Activated CD8-positive, alpha-beta T cell treated with anti-CD3 and anti-CD28 coated beads for 36 hours (primary cell): ENCODE results near the gene KCNJ6. TPM values are rescaled to one million over a fixed set of nuclear protein-coding genes. Genes with fewer than 3 reads are reported as not detected.

ENCODE experiments used
- ATAC-seq: fragments of 200-7000 bp; cut with Tn5 transposase; one replicate; pipeline ENCODE4 v1.10.0; 2021; ENCODE audit warnings: mild to moderate bottlenecking, moderate library complexity
- CTCF ChIA-PET: fragments of 350-600 bp; sonication (Branson Sonifier 250); formaldehyde crosslinking; loops from one replicate; lab custom pipeline; 2021; ENCODE audit warnings: antibody characterized with exemption; lab: Charles Lee
- POLR2A ChIA-PET: fragments of 350-600 bp; sonication (Branson Sonifier 250); formaldehyde crosslinking; loops from one replicate; lab custom pipeline; 2021; ENCODE audit warnings: antibody characterized with exemption; lab: Charles Lee
- DNase-seq: peaks from one replicate; pipeline ENCODE4 v3.0.0-alpha.2; 2020
- H3K27ac Mint-ChIP-seq: one replicate; pipeline ENCODE4 v1.8.0; 2021; ENCODE audit warnings: mild to moderate bottlenecking, mixed read lengths
- H3K27me3 Mint-ChIP-seq: one replicate; pipeline ENCODE4 v1.8.0; 2021; ENCODE audit warnings: mixed read lengths
- H3K36me3 Mint-ChIP-seq: one replicate; pipeline ENCODE4 v1.8.0; 2021; ENCODE audit warnings: low read depth, mixed read lengths
- H3K4me1 Mint-ChIP-seq: one replicate; pipeline ENCODE4 v1.8.0; 2021; ENCODE audit warnings: low read depth, mixed read lengths
- H3K4me3 Mint-ChIP-seq: one replicate; pipeline ENCODE4 v1.8.0; 2021; ENCODE audit warnings: mild to moderate bottlenecking, moderate library complexity, mixed read lengths
- H3K9me3 Mint-ChIP-seq: one replicate; pipeline ENCODE4 v1.8.0; 2021; ENCODE audit warnings: mixed read lengths
- intact Hi-C: fragments of 100-400 bp; cut with micrococcal nuclease; formaldehyde crosslinking; loops from one replicate; pipeline ENCODE4 v1.10.0; 2022
- total RNA-seq, 2 experiments: library from RNA; stranded (reverse); gene quantifications; one replicate each; pipeline ENCODE4 v1.2.3, GENCODE V29; 2021
- TF ChIP-seq, protein P1 (sequence below): fragments of 200-600 bp; IDR thresholded peaks from one replicate; pipeline ENCODE4 v1.8.0; 2022; ENCODE audit warnings: antibody characterized with exemption, mild to moderate bottlenecking

The KCNJ6 gene
- total RNA-seq, 2 experiments from 2014 or later = not detected

DNA sequence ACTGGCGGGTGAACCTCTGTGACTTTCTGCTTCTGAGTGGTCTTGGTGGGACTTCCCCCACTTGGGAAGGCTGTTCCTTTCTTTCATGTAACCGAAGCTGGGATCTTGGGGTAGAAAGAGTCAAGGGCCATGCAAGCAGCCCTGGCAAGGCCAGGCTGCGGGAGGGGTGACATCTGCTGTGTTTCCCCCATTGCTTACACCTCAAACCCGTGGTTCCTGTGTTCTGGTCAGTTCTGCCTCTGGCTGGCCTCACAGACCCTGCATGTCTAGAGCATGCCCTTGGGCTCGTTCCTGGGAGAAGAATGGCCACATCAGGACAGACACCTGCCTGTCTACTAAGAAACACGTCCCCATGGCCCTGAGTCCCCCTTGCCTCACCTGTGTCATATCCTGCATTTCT, 341.9 kb downstream of the KCNJ6 start:
- POLR2A ChIA-PET = no interaction called here
- no peaks in the 10 kb centered on the region for H3K36me3 Mint-ChIP-seq
- H3K4me3 Mint-ChIP-seq = no peak overlapping the region
- H3K9me3 Mint-ChIP-seq = peaks cover 10% of the 10 kb centered on the region
- H3K4me1 Mint-ChIP-seq = no peaks in the 10 kb centered on the region
- H3K27ac Mint-ChIP-seq = no peak overlapping the region
- ATAC-seq = no peak
- intact Hi-C loops = no loop called here
- no peak for DNase-seq
- CTCF ChIA-PET = no interaction called here
- TF ChIP-seq, protein P1, sequence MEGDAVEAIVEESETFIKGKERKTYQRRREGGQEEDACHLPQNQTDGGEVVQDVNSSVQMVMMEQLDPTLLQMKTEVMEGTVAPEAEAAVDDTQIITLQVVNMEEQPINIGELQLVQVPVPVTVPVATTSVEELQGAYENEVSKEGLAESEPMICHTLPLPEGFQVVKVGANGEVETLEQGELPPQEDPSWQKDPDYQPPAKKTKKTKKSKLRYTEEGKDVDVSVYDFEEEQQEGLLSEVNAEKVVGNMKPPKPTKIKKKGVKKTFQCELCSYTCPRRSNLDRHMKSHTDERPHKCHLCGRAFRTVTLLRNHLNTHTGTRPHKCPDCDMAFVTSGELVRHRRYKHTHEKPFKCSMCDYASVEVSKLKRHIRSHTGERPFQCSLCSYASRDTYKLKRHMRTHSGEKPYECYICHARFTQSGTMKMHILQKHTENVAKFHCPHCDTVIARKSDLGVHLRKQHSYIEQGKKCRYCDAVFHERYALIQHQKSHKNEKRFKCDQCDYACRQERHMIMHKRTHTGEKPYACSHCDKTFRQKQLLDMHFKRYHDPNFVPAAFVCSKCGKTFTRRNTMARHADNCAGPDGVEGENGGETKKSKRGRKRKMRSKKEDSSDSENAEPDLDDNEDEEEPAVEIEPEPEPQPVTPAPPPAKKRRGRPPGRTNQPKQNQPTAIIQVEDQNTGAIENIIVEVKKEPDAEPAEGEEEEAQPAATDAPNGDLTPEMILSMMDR = no peak
- H3K27me3 Mint-ChIP-seq = peaks cover under 1% of the 10 kb centered on the region

DNA sequence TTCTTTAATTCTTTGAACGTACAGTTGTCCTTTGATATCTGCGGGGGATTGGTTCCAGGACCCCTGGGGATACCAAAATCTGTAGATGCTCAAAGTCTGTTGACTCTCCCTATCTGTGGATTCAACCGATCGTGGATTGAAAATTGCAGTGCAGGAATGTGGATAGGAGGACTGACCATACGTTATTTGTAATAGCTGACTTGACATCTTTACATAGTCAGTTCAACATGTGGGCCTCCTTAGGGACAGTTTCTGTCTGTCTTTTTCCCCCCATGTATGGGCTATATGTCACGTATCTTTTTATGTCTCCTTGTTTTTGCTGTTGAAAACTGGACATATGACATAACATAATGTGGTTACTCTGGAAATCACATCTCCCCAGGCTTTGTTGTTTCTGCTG, 344.8 kb downstream of the KCNJ6 start:
- ChIA-PET POLR2A (no interaction called here), CTCF (interaction anchor here (0.7 to 1.9 kb wide), 2 partner anchors 72 to 136 kb away, joined by 4 read pairs; no protein-coding TSS in a partner anchor)
- ATAC-seq (no peak), DNase-seq (no peak)
- no peaks in the 10 kb centered on the region for H3K36me3 Mint-ChIP-seq
- H3K27ac Mint-ChIP-seq = no peak overlapping the region
- H3K4me3 Mint-ChIP-seq = no peak overlapping the region
- H3K9me3 Mint-ChIP-seq = no peaks in the 10 kb centered on the region
- H3K27me3 Mint-ChIP-seq = no peaks in the 10 kb centered on the region
- no peaks in the 10 kb centered on the region for H3K4me1 Mint-ChIP-seq
- TF ChIP-seq, protein P1 = no peak
- intact Hi-C loops = no loop called here

GRCh38 chr21:37568916-37569315, 347.3 kb downstream of the KCNJ6 start:
- no peak for DNase-seq
- Mint-ChIP-seq H3K4me3 (no peak overlapping the region), H3K9me3 (no peaks in the 10 kb centered on the region), H3K36me3 (no peaks in the 10 kb centered on the region), H3K4me1 (peaks cover 16% of the 10 kb centered on the region), H3K27me3 (no peaks in the 10 kb centered on the region), H3K27ac (no peak overlapping the region)
- no peak for ATAC-seq
- POLR2A ChIA-PET = interaction anchor here (0.8 kb wide), 1 partner anchor 15 kb away, joined by 3 read pairs; no protein-coding TSS in a partner anchor
- intact Hi-C loops = no loop called here
- TF ChIP-seq, protein P1 = no peak
- CTCF ChIA-PET = no interaction called here

- Mint-ChIP-seq H3K4me3 (no peak overlapping the region), H3K27me3 (no peaks in the 10 kb centered on the region), H3K36me3 (no peaks in the 10 kb centered on the region), H3K4me1 (peaks cover 16% of the 10 kb centered on the region), H3K27ac (no peak overlapping the region), H3K9me3 (no peaks in the 10 kb centered on the region)
- TF ChIP-seq, protein P1 = no peak
- ATAC-seq (no peak), DNase-seq (no peak)
- POLR2A ChIA-PET = interaction anchor here (0.8 kb wide), 1 partner anchor 15 kb away, joined by 3 read pairs; no protein-coding TSS in a partner anchor
- intact Hi-C loops = no loop called here
- CTCF ChIA-PET = no interaction called here
Observed at GRCh38 chr21:37568415-37568814, 347.8 kb downstream of the KCNJ6 start.

- intact Hi-C loops = no loop called here
- TF ChIP-seq, protein P1 = no peak
- POLR2A ChIA-PET = no interaction called here
Observed at GRCh38 chr21:37566790-37567615, 349.3 kb downstream of the KCNJ6 start.

More at GRCh38 chr21:37566790-37567615, 349.3 kb downstream of the KCNJ6 start:
- no peak overlapping the region for H3K27ac Mint-ChIP-seq
- no peak overlapping the region for H3K4me3 Mint-ChIP-seq
- no peaks in the 10 kb centered on the region for H3K27me3 Mint-ChIP-seq
- peaks cover 23% of the 10 kb centered on the region for H3K4me1 Mint-ChIP-seq
- H3K9me3 Mint-ChIP-seq = peaks cover 3% of the 10 kb centered on the region
- no peaks in the 10 kb centered on the region for H3K36me3 Mint-ChIP-seq
- DNase-seq (no peak), ATAC-seq (no peak)
- CTCF ChIA-PET = no interaction called here
